Hematopoietic multipotent progenitor cell treated with erythropoietin and hydrocortisone succinate and interleukin-3 and kit ligand, for 8 days (in vitro differentiated cells): Measurements from ENCODE around the gene ASIC4.

Experiments
- DNase-seq: peaks from one replicate; pipeline ENCODE4 v3.0.0-alpha.2; 2015

The ASIC4 gene, protein sequence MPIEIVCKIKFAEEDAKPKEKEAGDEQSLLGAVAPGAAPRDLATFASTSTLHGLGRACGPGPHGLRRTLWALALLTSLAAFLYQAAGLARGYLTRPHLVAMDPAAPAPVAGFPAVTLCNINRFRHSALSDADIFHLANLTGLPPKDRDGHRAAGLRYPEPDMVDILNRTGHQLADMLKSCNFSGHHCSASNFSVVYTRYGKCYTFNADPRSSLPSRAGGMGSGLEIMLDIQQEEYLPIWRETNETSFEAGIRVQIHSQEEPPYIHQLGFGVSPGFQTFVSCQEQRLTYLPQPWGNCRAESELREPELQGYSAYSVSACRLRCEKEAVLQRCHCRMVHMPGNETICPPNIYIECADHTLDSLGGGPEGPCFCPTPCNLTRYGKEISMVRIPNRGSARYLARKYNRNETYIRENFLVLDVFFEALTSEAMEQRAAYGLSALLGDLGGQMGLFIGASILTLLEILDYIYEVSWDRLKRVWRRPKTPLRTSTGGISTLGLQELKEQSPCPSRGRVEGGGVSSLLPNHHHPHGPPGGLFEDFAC

GRCh38 chr2:219514196-219514761 is at the start of gene ASIC4:
Gene ASIC4 (plus strand): TSS chr2:219514482. CDS start chr2:219514725, 243 bp downstream.
- DNase-seq, result peak; percentile 95

- DNase-seq, result no peak
Measured at GRCh38 chr2:219465659-219466561, 48.4 kb upstream of the ASIC4 start.

GRCh38 chr2:219466816-219467735 is 47.2 kb upstream of the ASIC4 start:
- no peak for DNase-seq

DNA sequence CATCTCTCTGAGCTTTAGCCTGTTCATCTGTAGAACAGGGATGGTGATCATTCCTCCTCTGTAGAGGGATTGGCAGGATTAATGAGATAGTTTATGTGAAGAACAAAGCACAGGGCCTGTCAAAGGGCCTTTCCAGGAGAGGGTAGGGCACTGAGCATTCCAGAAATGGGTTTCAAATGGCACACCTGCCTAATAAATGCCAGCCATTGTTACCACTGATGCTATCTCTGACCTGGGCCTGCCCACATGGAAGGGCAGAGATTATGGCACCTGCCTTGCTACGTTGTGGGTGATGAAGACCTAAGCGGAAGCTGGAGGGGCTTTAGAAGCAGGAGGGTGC is 46.6 kb upstream of the ASIC4 start:
- no peak for DNase-seq

DNA sequence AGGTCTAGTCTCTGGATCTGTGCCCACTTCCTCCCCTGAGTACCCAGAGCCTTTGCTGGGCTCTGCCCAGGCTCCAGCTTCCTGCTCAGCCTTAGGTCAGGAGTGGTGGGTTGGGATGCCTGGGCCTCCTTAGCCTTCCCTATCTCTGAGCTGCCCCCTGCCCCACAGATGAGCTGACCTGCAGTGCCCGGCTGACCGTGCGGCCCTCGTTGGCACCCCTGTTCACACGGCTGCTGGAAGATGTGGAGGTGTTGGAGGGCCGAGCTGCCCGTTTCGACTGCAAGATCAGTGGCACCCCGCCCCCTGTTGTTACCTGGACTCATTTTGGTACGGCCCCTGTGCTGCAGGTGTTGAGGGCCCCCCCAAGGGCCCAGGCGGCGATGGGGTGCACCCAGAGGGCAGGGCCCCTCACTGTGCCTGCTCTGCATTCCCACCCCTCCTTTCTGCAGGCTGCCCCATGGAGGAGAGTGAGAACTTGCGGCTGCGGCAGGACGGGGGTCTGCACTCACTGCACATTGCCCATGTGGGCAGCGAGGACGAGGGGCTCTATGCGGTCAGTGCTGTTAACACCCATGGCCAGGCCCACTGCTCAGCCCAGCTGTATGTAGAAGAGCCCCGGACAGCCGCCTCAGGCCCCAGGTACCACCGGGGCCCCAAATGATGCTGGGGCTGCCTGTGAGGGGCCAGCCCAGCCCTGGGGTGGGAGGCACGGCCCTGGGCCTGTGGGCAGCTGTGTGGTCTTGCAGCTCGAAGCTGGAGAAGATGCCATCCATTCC is 45.7 kb upstream of the ASIC4 start:
- DNase-seq, result no peak

- DNase-seq, result no peak
Measured at GRCh38 chr2:219469186-219469724, 45.0 kb upstream of the ASIC4 start.

DNA sequence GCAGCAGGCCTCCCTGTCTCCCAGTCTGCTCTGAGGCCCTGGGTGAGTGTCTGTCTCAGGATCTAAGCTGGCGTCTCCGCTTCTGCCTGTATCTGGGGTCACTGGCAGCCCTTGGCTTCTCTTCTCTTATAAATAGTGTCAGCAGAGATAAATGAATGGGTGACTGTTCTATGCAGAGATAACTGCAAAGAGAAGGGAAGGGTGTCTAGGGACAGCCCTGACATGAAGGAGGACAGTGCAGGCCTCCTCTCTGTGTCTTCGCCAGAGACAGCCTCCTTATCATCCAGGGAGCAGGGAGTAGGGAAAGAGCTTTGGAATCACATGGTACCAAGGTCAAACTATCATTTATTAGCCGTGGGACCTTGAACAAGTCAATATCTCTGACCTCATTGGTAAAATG is 43.9 kb upstream of the ASIC4 start:
- DNase-seq, result peak; percentile 11

- no peak for DNase-seq
Measured at GRCh38 chr2:219471476-219472371, 42.6 kb upstream of the ASIC4 start.

- DNase-seq, result no peak
Measured at GRCh38 chr2:219472629-219473187, 41.6 kb upstream of the ASIC4 start.

GRCh38 chr2:219473511-219473910 is 40.8 kb upstream of the ASIC4 start:
- no peak for DNase-seq

GRCh38 chr2:219474285-219475060 is 39.8 kb upstream of the ASIC4 start:
- DNase-seq, result peak; percentile 27

DNA sequence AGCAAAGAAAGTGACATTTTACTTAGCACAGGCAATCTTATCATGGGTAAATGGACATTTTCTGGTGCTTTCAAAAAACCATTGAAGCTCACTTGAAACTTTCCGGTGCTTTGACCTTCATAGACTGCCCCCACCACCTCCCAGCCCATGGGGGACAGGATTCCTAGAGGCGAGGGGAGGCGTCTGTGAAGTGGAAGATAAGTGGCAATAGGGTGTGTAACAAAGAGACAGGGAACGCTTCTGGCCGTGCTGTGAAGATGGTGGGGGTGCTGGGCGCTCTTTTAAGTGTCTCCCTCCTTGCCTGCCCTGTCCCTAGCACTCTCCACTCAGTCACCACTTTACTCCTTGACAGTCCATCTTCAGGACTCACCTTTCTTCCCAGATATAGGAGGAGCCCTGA is 39.0 kb upstream of the ASIC4 start:
- DNase-seq, result peak; percentile 14

DNA sequence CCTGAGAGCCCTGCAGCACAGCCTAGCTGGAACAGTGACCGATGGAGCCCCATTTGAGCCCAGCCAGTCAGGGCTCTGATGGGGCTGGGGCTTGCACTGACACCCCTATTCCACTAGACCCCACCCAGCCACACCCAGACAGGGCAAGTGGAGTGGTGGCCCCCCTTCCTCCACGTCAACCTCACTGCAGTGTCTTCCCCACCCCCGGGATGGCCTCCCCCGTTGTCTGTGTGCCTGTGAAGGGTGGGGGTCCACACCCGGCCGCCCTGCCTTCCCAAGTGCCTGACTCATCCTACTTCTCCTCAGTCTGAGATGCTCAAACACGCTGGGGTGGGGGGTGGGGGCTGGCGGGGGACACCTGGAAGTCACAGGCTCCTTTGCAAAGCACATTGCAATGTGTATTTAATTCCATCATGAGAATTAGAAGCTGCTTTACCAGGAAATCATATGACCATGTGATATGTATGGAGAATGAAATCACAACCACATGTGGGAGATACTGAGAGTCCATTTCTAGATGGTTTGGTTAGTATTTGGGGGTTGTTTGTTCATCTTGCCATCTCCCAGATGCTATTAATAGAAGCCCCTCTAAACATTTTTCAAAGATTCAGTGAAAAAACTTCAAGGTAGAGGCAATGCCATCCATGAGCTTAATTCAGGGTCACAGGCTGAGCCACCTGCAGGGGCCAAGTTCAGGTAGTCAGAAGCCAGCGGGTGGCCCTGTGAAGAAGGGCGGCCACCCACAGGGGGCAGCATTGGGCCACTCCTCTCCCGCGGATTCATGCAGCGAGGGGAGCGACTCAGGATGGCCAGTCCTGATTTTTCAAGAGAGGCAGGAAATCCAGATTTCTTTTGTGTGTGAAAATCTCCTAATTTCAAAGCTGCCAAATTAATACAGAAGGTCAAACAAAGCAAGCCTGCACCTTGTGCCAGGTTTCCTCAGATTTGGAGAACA is 38.3 kb upstream of the ASIC4 start:
- DNase-seq, result peak; percentile 69

GRCh38 chr2:219476652-219477151 is 37.6 kb upstream of the ASIC4 start:
- DNase-seq, result no peak

GRCh38 chr2:219477179-219477578 is 37.1 kb upstream of the ASIC4 start:
- DNase-seq, result no peak

- no peak for DNase-seq
Measured at GRCh38 chr2:219477815-219478214, 36.5 kb upstream of the ASIC4 start.

- no peak for DNase-seq
Measured at GRCh38 chr2:219478916-219479315, 35.4 kb upstream of the ASIC4 start.
